ENCODE results near the gene RECQL5.

The RECQL5 gene

GRCh38 chr17:75688209-75688825, 21.4 kb upstream of the RECQL5 start:
- DNase-seq (ENCODE audit: low read depth in 1 of 2, low spot score in 1 of 2), result no peak

- DNase-seq (ENCODE audit: low read depth in 1 of 2, low spot score in 1 of 2), result no peak
Measured at GRCh38 chr17:75685499-75685898, 18.5 kb upstream of the RECQL5 start.

- DNase-seq (ENCODE audit: low read depth in 1 of 2, low spot score in 1 of 2), result no peak
Measured at GRCh38 chr17:75684924-75685323, 18.0 kb upstream of the RECQL5 start.

GRCh38 chr17:75684249-75684648, 17.3 kb upstream of the RECQL5 start:
- no peak for DNase-seq (ENCODE audit: low read depth in 1 of 2, low spot score in 1 of 2)

- DNase-seq (ENCODE audit: low read depth in 1 of 2, low spot score in 1 of 2), result no peak
Measured at GRCh38 chr17:75683583-75683982, 16.6 kb upstream of the RECQL5 start.

- DNase-seq (ENCODE audit: low read depth in 1 of 2, low spot score in 1 of 2), result no peak
Measured at GRCh38 chr17:75681289-75681688, 14.3 kb upstream of the RECQL5 start.

GRCh38 chr17:75680431-75680830, 13.5 kb upstream of the RECQL5 start:
- DNase-seq (ENCODE audit: low read depth in 1 of 2, low spot score in 1 of 2), result no peak

GRCh38 chr17:75679706-75680211, 12.8 kb upstream of the RECQL5 start:
- no peak for DNase-seq (ENCODE audit: low read depth in 1 of 2, low spot score in 1 of 2)

- no peak for DNase-seq (ENCODE audit: low read depth in 1 of 2, low spot score in 1 of 2)
Measured at GRCh38 chr17:75676461-75676860, 9.5 kb upstream of the RECQL5 start.

- DNase-seq (ENCODE audit: low read depth in 1 of 2, low spot score in 1 of 2), result no peak
Measured at GRCh38 chr17:75673487-75673886, 6.5 kb upstream of the RECQL5 start.

GRCh38 chr17:75672011-75672410, 5.1 kb upstream of the RECQL5 start:
- no peak for DNase-seq (ENCODE audit: low read depth in 1 of 2, low spot score in 1 of 2)

- no peak for DNase-seq (ENCODE audit: low read depth in 1 of 2, low spot score in 1 of 2)
Measured at GRCh38 chr17:75670868-75671267, 3.9 kb upstream of the RECQL5 start.

GRCh38 chr17:75668489-75668888, 1.5 kb upstream of the RECQL5 start:
- no peak for DNase-seq (ENCODE audit: low read depth in 1 of 2, low spot score in 1 of 2)

GRCh38 chr17:75667825-75668224, 871 bp upstream of the RECQL5 start:
- no peak for DNase-seq (ENCODE audit: low read depth in 1 of 2, low spot score in 1 of 2)

- no peak for DNase-seq (ENCODE audit: low read depth in 1 of 2, low spot score in 1 of 2)
Measured at GRCh38 chr17:75665981-75666380, 973 bp downstream of the RECQL5 start.

- DNase-seq (ENCODE audit: low read depth in 1 of 2, low spot score in 1 of 2), result no peak
Measured at GRCh38 chr17:75664099-75664549, 2.8 kb downstream of the RECQL5 start.

GRCh38 chr17:75662511-75662910, 4.4 kb downstream of the RECQL5 start:
- no peak for DNase-seq (ENCODE audit: low read depth in 1 of 2, low spot score in 1 of 2)

- no peak for DNase-seq (ENCODE audit: low read depth in 1 of 2, low spot score in 1 of 2)
Measured at GRCh38 chr17:75661531-75661930, 5.4 kb downstream of the RECQL5 start.

- DNase-seq (ENCODE audit: low read depth in 1 of 2, low spot score in 1 of 2), result no peak
Measured at GRCh38 chr17:75658237-75658636, 8.7 kb downstream of the RECQL5 start.

- DNase-seq (ENCODE audit: low read depth in 1 of 2, low spot score in 1 of 2), result no peak
Measured at GRCh38 chr17:75654176-75654575, 12.8 kb downstream of the RECQL5 start.

GRCh38 chr17:75652934-75653549, 13.9 kb downstream of the RECQL5 start:
- no peak for DNase-seq (ENCODE audit: low read depth in 1 of 2, low spot score in 1 of 2)

- no peak for DNase-seq (ENCODE audit: low read depth in 1 of 2, low spot score in 1 of 2)
Measured at GRCh38 chr17:75652341-75652740, 14.6 kb downstream of the RECQL5 start.

GRCh38 chr17:75650874-75651273, 16.1 kb downstream of the RECQL5 start:
- no peak for DNase-seq (ENCODE audit: low read depth in 1 of 2, low spot score in 1 of 2)

All from activated T-helper 1 cell treated with anti-CD3 and anti-CD28 coated beads, Interleukin-2, amount 50 U/mL, for 16 hours (primary cell).